Mucosa of gallbladder (tissue), 1 donor: ENCODE results near the gene PHACTR3. TPM values are rescaled to one million over a fixed set of nuclear protein-coding genes. Genes with fewer than 3 reads are reported as not detected.

Source experiments
- DNase-seq: peaks from one replicate; pipeline ENCODE4 v3.0.0-alpha.2; 2020; ENCODE audit warnings: low spot score
- total RNA-seq: library from RNA; stranded (reverse); gene quantifications from one replicate; pipeline ENCODE4 v1.2.1, GENCODE V29; 2021
- donor health status: DM: no; HTN: no; CAD: no.

PHACTR3 gene
- total RNA-seq, 1 donor from 2014 or later, result 6.9 TPM

DNA sequence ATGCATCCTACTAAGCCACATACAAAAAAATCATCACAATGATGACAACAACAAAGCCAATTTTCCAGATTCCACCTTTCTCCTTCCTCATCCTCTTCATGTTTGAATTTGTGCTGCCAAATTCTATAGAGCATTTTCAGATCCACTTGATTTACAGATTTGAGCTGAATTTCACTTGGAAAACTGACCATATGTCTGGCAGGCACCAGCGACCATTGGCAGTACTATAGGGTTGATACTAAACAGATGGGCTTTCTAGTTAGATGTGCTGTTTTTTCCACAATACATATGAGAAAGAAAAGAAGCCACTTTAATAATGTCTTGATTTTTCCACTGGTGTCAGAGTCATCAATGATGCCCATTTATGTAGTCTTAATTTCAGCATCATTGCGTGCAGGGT lies 127.0 kb downstream of the PHACTR3 start:
- DNase-seq, result no peak

DNA sequence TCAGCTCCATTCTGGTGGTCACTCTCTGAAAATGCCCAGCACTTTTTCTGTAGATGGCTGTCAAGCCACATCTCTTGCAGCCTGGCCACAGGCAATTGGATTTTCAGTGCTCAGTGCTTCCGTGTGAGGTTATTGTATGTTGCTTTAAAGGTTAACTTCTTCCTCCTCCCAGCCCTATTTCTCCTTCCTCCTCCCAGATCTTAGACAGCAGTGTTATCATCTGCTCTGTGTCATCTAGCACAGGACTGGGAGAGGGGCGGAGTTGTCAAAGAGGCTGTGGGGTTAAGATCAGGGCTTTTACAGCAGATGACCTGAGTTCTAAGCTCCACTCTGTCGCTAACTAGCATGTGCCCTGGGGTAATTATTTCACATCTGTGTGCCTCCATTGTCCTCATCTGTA lies 129.0 kb downstream of the PHACTR3 start:
- DNase-seq, result no peak

DNA sequence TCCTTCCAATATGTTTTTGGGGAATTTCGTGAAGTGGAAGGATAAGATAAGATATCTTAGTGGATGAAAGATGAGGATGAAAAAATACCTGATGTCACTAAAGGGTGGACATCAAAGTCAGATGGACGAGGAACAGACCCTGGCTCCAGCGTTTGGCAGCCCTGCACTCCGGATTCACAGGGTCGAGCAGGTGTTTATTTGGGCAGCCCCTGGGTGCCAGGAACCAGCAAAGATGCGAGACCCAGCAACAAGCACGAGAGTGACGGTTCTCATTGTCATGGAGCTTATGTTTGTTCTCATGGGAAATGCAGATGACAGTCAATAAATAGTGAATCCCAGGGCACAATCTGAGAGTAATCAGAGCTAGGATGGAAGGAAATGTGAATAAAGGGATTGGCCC lies 131.1 kb downstream of the PHACTR3 start:
- DNase-seq, result no peak

DNA sequence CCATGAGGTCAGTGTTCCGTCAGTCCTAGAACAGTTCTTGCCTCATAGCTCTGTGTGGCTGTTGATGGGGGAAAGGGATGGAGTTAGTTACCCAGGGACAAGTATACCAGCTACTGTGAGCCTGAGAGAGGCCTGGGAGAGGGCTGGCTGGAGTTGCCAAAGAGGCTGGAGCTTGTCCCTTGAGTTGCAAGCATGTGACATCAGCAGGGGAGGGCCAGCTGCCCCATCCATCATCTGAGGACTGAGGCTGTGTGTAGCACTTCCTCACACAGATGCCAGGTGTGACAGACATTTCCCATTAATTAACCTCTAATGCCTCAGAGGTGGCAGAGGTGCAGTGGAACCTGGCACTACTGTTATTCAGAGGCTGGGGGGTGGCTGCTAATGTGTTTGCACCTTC lies 131.6 kb downstream of the PHACTR3 start:
- peak; percentile 58 for DNase-seq

DNA sequence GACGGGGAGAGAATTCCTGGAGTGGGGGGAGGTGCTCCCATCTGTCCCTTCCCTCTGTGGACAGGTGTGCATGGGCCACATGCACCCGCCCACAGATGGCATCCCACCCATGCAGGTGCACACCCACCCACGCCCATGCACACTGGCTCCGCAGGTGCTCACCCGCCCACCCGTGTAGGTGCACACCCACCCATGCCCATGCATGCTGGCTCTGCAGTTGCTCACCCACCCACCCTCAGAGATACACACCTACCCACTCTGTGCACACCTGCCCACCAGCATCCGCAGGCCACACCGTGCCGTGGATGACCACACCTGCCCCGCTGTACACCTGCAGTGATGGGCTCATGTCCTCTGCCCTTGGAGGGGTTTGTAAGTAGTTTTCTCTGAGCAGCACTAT lies 132.0 kb downstream of the PHACTR3 start:
- no peak for DNase-seq

DNA sequence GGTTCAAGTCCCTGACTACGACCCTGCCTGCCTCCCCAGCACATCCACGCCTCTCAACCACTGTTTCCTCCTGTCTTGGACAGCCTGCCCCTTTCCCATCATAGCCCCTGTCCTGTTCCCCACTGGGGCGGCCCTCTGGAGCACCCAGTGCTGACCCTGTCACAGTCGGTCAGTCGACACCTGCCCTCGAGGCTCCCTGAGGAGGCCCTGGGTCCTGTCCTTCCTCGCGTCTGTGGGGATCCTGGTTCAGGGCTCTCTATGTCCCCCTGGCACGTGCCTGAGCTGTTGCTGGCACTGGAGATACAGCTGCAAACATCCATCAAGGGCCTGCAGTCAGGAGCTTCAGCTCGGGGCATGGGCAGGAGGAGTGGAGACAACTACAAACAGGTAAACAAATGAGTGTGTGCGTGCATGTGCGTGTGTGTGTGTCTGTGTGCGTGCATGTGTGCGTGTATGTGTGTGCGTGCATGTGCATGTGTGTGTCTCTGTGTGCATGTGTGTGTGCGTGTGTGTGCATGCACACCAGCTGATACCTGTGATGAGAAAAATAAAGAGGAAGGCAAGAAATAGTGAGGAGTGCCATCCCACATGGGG lies 132.8 kb downstream of the PHACTR3 start:
- DNase-seq, result no peak

DNA sequence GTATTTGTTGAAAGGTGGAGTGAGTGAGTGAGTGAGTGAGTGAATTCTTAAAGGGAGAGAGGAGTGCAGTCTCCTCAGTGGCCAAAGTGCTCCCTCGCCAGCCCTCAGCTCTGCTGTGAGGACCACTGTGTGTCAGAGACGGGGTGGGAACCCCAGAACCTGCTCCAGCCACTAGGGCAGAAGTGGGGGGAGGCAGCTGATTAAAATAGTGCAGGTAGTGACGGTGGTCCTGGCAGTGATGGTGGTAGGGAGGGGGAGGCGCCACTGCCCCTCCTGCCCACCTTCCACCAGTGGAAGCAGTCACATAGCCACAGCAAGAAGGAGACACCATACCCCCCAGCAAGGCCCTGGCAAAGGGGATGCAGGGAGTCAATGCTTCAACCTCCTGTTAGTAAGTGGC lies 133.5 kb downstream of the PHACTR3 start:
- no peak for DNase-seq

DNA sequence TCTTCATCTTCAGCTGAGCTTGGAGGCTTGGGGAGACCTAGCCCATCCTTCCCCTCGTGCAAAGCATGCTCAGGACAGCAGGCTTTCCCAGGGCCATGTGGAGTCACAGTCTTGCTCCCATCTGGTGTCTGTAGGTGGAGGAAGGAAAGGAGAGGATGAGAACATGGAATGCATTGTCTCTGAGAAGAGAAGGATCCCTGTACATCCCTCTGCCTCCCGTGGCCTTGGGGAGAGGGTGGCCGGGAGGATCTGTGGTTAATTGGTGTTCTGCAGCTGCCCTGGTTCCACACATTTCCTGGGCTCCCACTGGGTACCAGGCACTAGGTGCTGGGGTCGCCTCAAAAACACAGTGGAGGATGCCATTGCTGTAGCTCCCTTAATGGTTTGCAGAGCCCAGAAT lies 134.5 kb downstream of the PHACTR3 start:
- no peak for DNase-seq

DNA sequence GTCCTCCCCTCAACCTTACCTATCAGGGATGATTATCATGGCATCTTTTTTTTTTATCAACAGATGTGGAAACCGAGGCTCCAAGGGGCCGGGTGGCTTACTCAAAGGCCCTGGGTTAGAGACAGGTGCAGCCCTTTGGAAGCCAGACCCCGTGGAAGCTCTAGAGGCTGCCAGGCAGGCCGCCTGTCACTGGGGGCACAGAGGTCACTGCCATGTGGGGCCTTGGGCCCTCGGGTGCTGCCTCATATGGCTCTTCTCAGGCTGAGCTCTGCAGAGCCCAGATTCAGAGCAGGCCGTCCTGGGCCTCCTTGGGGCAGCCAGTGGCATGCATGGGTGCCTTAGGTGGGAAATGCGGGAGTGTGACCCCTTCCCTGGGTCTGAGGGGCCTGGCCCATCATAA lies 136.3 kb downstream of the PHACTR3 start:
- no peak for DNase-seq

DNA sequence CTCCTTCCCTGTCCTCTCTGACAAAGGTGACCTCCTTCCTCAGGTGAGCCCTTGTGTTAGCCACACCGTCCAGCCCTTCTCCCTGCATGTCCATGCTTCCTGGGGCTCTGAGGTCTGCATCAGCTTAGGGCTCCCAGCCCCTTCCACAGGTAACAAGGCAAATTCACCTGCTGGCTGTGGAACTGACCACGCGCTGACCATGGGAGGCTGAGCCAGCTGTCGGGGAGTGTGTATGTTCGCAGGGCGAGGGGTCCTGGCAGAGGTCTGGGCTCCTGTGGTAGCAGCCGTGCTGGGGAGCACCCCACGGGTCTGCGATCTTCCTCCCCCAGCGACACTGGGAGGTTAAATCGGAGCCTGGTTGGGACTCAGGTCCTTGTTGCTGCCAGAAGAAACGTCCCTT lies 136.7 kb downstream of the PHACTR3 start:
- DNase-seq, result no peak

DNA sequence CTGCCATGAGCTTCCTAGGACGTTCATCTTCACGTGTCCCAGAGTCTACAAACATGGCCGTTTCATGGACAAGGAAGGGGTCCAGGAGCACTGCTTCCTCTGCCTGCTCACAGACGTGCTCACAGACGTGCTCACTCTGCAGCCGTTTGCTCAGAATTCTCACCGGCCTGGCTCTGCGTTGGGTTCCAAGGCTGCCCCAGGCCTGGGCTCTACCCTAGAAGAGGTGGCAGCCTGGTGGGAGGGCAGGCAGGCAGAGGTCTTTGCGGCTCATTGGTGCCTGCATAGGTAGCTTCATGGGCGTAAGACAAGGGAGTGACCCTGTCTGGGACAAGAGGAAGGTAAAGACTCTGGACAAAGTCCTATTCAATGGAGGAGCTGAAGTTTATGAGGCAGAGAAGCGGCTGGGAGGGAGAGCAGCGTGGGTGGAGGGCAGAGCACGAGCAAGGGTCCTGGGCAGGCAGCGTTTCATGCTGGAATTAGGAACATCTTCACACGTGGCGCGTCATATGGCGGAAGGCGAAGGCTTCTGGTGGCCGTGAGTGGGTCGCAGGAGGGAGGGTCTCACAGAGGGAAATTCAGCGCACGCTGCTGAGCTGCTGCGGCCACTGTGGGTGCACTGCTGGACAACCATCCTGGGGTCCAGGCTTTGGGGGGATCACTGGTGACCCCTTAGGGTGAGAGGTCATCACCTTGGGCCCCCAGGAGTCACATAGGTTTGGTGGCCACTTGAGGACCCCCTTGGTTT lies 138.2 kb downstream of the PHACTR3 start:
- no peak for DNase-seq

DNA sequence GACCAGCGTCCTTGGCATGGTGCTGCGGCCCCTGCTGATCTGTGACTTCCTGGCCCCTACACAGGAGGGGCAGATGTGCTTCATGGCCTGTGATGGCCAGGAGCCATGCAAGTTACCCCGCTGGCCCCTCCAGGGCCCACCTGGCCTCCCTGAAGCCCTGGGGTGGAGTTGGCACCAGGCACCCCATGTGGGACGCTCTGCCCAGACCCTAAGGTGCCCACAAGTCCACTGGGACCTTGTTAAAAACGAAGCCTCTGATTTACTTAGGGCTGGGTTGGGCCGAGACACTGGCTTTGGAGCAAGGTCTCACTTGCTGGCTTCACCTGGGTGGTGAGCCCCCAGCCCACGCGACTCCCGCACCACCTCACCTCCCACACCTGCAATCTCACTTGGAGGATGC lies 139.0 kb downstream of the PHACTR3 start:
- DNase-seq, result no peak

DNA sequence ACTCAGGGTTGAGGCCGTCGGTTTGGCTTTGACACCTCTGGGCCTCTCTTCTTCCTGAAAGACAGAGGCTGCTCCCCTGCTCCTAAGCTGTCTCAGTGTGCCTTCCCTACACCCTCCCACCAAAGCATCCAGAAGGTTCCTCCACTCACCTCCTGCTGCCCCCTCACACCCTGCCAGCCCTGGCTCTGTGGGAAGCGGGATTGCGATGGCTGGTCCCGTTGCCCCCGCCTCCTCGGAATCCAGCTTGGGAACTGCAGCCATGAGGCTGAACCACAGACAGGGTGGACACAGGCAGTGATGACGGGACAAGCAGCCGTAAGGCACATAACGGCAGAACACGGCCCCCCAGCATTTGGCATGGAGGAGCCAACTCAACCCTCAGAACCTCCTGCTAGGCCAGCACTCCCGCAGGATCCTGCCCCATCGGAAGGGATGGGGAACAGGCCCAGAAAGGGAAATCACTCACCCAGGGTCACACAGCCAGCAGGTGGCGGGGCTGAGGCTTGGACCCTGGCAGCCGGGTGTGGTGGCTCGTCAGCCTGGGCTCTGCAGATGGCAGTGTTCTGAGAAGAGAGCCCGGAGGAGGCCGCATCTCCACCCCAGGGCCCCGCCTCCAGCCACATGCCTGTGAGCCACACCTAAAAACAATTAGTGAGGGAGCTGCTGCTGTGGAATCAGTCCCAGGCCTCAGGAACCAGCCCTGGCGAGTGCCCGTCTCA lies 139.6 kb downstream of the PHACTR3 start:
- peak; percentile 35 for DNase-seq

DNA sequence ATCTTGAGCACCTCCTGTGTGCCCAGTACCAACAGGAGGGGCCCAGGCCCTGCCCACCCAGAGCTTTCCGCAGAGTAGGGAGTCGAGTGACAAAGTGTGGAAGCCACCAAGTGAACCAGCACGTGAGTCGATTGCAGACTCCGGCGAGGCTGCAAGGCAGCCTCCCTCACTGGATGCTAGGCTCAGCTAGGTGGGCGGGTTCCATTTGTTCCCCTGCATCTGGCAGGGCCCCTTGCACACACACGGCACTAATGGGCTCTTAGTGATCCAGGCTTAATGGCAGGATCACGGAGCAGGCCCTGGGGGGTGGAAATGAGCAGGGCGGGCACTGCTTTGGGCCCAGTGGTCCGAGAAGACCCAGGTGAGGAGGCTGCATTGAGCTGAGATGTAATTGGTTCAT lies 140.4 kb downstream of the PHACTR3 start:
- no peak for DNase-seq

DNA sequence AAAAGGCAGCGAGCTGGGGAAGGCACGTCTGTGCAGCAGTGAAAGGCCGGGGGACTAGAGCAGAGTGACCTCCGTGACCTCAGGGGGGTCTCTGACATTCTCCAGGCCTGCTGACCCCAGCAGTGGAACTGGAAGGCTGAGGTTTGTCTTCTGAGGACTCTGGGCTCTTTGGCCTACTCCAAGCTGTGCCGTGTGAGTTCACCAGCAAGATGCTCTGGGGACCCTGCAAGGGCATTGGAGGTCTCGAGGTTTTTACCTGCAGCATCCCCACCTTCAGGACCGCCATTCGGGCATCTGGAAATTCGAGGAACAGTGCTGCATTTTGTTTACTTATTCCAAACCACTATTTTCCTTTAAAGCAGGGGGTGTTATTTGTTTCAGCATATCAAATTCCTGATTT lies 140.9 kb downstream of the PHACTR3 start:
- no peak for DNase-seq

DNA sequence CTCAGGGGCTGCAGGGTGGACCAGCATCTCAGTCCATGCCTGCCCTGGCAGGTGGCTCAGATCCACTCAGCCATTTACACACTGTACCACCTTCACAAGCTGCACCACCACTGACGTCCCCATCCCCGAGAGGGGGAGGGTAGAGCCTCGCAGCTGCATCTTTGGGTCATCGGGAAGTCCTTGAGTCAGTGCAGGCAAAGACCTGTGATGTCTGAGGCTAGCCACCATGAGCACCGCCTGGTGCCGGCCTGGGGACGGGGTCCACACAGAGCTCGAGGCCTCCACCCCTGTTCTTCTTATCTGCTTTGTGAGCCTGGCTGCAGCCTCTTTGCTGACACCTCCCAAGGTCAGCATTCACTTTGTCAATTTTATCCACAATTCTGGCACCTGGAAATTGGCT lies 141.4 kb downstream of the PHACTR3 start:
- no peak for DNase-seq

DNA sequence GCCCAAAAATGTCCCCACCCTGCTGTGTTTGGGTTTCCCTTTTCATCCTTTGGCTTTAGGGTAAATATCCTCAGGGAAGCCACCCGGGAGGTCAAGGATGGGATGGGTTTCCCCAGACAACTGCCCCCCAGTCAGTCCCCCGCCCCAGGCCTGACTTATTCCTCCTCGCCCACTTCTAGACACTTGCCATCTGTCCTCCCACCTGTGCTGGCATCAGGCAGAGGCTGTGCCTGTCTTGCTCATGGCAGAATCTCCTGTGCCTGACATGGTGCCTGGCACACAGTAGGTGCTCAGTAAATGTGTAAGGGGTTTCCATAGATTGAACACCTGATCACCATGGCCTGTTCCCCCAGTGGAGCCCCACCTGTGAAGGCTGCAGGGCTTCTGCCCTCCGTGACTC lies 141.8 kb downstream of the PHACTR3 start:
- DNase-seq, result no peak

DNA sequence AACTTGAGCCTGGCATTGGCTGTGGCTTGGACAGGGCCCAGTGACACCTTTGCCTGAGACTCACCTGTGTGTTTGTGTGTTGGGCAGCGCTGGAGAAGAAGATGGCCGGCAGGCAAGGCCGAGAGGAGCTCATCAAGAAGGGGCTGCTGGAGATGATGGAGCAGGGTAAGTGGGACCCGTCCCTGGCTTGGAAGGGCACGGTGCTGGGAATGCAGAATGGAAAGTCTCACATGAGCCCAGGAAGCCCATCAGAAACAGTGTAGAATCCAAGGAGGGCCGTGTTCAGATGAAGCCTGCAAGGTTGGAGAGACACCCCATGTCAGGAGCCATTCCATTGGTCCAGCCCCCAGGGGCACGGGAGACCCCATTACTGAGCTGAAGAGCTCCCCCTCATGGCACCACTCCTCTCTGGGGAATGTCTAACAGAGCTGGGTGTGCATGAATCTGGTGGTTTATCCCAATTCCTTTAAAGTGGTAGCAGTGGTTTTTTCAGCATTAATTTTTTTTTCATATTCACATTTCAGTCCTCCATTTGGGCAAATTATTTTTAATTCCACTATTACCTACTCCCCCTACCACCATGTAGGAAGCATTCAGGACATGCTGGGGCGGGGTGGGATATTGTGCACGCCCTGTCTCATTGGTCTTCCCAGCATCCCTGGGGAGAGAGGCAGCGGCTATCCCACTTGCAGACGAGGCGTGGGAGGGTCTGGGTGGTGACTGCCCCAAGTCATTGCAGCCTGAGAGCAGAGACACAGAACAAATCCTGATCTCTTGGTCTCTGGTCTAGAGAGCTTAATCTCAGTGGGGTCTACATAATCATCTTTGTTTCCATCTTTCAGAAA lies 143.6 kb downstream of the PHACTR3 start:
- DNase-seq, result no peak

DNA sequence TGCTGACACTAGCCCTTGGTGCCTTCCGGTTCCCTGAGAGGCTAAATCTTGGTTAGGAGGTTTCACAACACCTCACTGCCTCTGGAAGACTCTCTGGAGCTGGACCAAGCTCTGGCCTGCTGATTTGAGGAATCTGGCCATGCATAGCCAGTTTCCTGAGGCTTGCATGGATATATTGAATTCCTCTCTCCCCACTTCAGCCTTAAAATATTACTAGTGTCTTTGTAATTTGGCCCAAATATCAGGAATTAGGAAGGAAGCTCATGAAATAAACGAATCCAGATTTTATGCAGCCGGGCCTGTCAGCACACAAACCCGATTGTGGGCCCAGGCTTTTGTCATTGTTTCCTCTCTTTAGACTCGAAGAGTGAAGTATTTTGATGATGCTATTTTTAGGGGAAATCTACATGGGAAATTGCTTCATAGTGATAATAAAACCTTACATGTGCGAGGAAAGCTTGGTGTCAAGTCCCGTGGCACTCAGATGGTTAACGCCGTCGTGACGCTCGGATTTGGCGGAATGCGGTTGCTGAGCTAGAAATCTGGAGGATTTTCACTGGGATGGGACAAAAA lies 144.4 kb downstream of the PHACTR3 start:
- peak; percentile 54 for DNase-seq

DNA sequence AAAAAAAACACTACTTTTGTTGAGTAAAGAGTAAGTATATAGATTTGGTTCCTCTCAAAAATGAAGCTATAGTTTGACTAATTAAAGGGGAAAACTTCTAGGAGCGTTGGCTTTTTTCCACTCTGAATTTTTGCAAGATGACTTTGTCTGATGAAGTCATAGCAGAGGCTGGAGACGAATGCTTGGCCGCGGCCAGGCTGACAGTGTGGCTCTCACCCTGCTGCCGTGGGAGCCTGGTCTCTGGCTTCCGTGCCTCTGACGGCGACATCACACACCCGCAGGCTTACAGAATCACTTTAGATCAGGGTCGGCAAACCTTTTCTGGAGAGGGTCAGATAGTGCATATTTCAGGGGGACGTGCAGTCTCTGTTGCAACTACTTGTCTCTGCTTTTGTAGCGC lies 145.0 kb downstream of the PHACTR3 start:
- DNase-seq, result no peak

DNA sequence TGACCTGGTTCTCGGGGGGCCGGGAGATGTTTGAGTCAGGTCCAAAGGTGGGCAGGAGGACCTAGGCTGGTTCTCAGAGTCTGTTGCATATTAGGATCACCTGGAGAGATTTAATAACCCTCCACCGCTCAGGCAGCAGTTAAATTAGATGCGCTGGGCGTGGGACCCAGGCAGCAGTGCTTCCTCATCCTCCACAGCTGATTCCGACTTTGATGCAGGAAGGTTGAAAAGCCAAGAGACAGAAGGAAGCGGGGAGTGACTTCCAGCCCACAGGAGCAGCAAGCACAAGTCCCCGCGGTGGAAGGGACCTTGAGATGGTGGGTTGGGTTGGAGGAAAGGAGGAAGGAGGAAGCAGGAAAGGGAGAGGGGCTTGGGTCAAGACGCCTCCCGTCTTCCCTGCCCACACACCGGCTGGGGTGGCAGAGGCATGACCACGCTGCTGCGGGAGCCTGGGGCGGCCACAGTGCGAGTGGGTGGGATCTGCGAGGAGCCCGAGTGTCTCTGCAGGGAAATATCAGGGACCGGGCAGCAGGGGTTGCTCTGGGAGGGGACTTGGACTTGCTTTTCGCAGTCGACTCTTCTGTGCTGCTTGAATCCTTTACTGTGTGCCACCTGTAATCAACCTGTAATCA lies 146.0 kb downstream of the PHACTR3 start:
- DNase-seq, result no peak
